Fibroblast of lung (primary cell): ENCODE measurements around the gene KCNN3. TPM values are rescaled to one million over a fixed set of nuclear protein-coding genes. Genes with fewer than 3 reads are reported as not detected.

ENCODE experiments used
- DNase-seq, 2 donors: peaks; one replicate each; pipeline versions ENCODE4 v3.0.0 to v3.0.0-alpha.2; 2010; ENCODE audit warnings: low read depth in 2 of 2
- H2AFZ ChIP-seq: 2 replicates; pipeline ENCODE4 v1.5.1; 2012; ENCODE audit warnings: low read length, control low read depth, inconsistent platforms
- H3K27ac ChIP-seq: 2 replicates; pipeline ENCODE4 v1.5.1; 2011; ENCODE audit warnings: low read length, control low read depth; ENCODE audit not compliant: insufficient read depth
- H3K27me3 ChIP-seq: 2 replicates; pipeline ENCODE4 v1.5.1; 2011; ENCODE audit warnings: mild to moderate bottlenecking, low read length; ENCODE audit not compliant: control insufficient read depth, insufficient read depth
- H3K36me3 ChIP-seq: 2 replicates; pipeline ENCODE4 v1.5.1; 2011; ENCODE audit warnings: low read length; ENCODE audit not compliant: control insufficient read depth, insufficient read depth
- H3K4me1 ChIP-seq: 2 replicates; pipeline ENCODE4 v1.5.1; 2011; ENCODE audit warnings: low read length; ENCODE audit not compliant: control insufficient read depth, insufficient read depth; ENCODE audit errors: extremely low read depth
- H3K4me2 ChIP-seq: 2 replicates; pipeline ENCODE4 v1.5.1; 2011; ENCODE audit warnings: low read length, control low read depth; ENCODE audit not compliant: insufficient read depth; ENCODE audit errors: extremely low read depth
- H3K4me3 ChIP-seq, 4 experiments: fragments of 200-600 bp in 1 of 4; sonication (generic) in 1 of 4; replicated peaks in 1 of 4; 2 replicates each; pipeline ENCODE4 v1.5.1; 2011 to 2016; ENCODE audit warnings: low read length in 4 of 4, low read depth in 3 of 4, mild to moderate bottlenecking in 3 of 4, control low read depth in 2 of 4, inconsistent platforms in 1 of 4, mixed read lengths in 1 of 4; ENCODE audit not compliant: insufficient read depth in 1 of 4; ENCODE audit errors: control extremely low read depth in 1 of 4
- H3K79me2 ChIP-seq: 2 replicates; pipeline ENCODE4 v1.5.1; 2012; ENCODE audit warnings: mild to moderate bottlenecking, low read length, inconsistent platforms; ENCODE audit not compliant: control insufficient read depth, insufficient read depth
- H3K9ac ChIP-seq: 2 replicates; pipeline ENCODE4 v1.5.1; 2011; ENCODE audit warnings: mild to moderate bottlenecking, low read length, control low read depth; ENCODE audit not compliant: insufficient read depth
- H3K9me3 ChIP-seq: 2 replicates; pipeline ENCODE4 v1.5.1; 2012; ENCODE audit warnings: low read depth, low read length; ENCODE audit not compliant: control insufficient read depth, insufficient read depth
- H4K20me1 ChIP-seq: 2 replicates; pipeline ENCODE4 v1.5.1; 2011; ENCODE audit warnings: low read length; ENCODE audit not compliant: control insufficient read depth, insufficient read depth; ENCODE audit errors: extremely low read depth
- EZH2 ChIP-seq: IDR thresholded peaks from 2 replicates; pipeline ENCODE4 v1.5.1; 2012; ENCODE audit warnings: low read length, control low read depth, mild to moderate bottlenecking; ENCODE audit errors: missing control alignments
- polyA plus RNA-seq, 2 donors: library from polyadenylated mRNA; depleted of rRNA in 1 of 2; stranded (reverse) in 1 of 2; unstranded in 1 of 2; fragments of >200 nt; gene quantifications; 2 replicates each; pipeline ENCODE4 v1.2.1, GENCODE V29; 2011 to 2012; ENCODE audit warnings: missing spikeins in 1 of 2
- total RNA-seq: library from RNA; depleted of rRNA; stranded (reverse); fragments of >200 nt; gene quantifications from 2 replicates; pipeline ENCODE4 v1.2.1, GENCODE V29; 2014
- TF ChIP-seq, protein P1 (sequence below), 2 donors: IDR thresholded peaks in 1 of 2; conservative IDR thresholded peaks in 1 of 2; 1 replicate in 1 of 2; 2 replicates in 1 of 2; pipeline ENCODE4 v1.5.1; 2011 to 2012; ENCODE audit warnings: low read length in 2 of 2, control low read depth in 1 of 2, inconsistent platforms in 1 of 2, low read depth in 1 of 2, mild to moderate bottlenecking in 1 of 2

KCNN3 gene
- total and polyA plus RNA-seq, 2 donors (not counting 1 experiment from before 2014, with no cell fraction given), result not detected

DNA sequence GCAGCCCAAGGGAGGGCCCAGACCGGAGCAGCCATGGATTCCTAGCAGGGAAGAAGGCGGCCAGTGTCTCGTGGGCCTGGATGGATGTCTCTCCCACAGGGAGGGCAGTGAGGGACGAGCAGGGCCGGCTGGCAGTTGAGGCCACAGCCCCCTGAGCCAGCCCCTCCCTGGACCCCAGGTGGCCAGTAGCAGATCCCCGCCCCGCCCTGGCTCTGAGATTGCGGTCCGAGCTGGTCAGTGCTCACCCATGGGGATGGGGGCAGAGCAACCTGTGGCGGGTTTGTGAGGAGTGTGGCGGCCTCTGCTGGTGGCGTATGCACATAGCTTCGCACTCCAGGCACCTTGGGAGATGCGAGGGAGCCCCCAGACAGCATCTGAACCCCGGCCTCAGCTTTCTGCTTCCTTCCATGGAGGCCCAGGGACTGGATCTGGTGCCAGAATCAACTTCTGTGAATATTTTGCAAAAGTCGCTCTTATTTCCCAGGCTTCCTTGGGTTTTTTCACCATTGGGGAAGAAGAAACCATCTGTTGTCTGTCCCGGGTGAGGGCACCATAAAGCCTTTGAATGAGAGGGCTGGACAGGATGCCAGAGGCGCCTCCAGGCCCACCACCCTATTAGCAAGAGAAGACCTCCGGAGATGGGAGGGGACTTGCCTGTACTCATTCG lies 8.4 kb upstream of the KCNN3 start:
- TF ChIP-seq EZH2, result no peak
- TF ChIP-seq, protein P1, sequence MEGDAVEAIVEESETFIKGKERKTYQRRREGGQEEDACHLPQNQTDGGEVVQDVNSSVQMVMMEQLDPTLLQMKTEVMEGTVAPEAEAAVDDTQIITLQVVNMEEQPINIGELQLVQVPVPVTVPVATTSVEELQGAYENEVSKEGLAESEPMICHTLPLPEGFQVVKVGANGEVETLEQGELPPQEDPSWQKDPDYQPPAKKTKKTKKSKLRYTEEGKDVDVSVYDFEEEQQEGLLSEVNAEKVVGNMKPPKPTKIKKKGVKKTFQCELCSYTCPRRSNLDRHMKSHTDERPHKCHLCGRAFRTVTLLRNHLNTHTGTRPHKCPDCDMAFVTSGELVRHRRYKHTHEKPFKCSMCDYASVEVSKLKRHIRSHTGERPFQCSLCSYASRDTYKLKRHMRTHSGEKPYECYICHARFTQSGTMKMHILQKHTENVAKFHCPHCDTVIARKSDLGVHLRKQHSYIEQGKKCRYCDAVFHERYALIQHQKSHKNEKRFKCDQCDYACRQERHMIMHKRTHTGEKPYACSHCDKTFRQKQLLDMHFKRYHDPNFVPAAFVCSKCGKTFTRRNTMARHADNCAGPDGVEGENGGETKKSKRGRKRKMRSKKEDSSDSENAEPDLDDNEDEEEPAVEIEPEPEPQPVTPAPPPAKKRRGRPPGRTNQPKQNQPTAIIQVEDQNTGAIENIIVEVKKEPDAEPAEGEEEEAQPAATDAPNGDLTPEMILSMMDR (conservative IDR thresholded peaks at IDR 0.05 in 1 of 2, IDR thresholded peaks at IDR 0.05 in 1 of 2; ENCODE audit: low read depth in 1 of 2, low read length in 2 of 2), result peak; percentile 74 to 80
- Histone ChIP-seq H3K79me2 (no peaks in the 10 kb centered on the region), H3K27ac (no peak overlapping the region), H4K20me1 (no peaks in the 10 kb centered on the region), H3K36me3 (no peaks in the 10 kb centered on the region), H3K9ac (no peak overlapping the region), H3K9me3 (no peaks in the 10 kb centered on the region), H3K4me1 (no peaks in the 10 kb centered on the region), H2AFZ (no peak overlapping the region), H3K4me3 (no peak overlapping the region), H3K4me2 (no peak overlapping the region), H3K27me3 (peaks cover 22% of the 10 kb centered on the region)
- DNase-seq, result peak; percentile 54 to 68

DNA sequence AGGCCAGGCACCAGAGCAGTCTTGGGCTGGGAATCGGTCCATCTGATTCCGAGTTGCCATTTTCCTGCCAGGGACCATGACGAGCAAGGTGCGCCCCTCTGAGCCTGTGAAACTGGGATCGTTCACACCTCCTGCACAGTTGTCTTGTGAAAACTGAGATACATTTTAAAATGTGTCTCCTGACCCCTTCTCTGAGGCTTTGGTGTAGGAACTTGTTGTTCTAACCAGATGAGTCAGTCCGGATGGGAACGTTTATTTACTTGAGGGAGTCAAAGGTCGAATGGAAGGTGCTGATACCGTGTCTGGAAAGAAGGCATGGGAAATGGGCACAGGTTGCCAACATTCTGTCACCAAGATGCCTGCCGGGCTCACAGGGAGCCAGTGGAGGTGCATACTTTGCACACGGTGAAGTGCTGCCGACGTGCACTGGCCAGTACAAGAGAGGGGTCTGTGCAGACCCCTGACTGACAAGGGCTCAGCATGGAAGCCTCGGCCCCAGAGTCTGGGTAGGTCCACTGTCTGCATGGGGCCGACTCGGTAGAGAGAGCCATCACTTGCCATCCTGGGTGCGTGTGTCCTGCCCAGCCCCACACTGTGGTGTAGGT lies 7.4 kb upstream of the KCNN3 start:
- no peak for DNase-seq
- Histone ChIP-seq H3K4me2 (no peak overlapping the region), H2AFZ (no peak overlapping the region)

DNA sequence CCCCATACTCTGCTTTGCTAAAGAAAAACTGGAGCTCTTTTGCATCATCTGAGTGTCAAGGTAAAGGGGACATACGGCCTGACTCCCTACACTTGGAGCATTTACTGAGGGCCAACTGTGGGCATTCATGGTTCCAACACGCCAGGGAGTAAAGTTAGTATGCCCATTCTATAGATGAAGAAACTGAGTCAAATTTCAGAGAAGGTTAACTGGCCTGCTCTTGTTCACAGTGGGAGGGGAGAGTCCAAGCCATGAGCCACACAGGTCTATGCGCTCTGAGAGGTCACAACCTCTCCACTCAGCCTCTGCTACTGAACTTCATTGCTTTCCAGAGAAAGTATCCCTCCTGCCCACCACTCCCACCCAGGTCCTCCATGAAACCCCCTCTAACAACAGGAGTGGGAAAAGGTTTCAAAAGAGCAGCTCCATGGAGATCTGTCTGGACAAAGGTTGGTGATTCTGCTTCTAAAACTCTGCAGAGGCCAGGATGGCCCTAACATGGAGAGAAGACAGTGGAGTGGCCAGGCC lies 6.8 kb upstream of the KCNN3 start:
- no peak overlapping the region for H3K27ac ChIP-seq
- no peaks in the 10 kb centered on the region for H3K36me3 ChIP-seq
- no peaks in the 10 kb centered on the region for H3K4me1 ChIP-seq
- no peaks in the 10 kb centered on the region for H3K9me3 ChIP-seq
- H3K27me3 ChIP-seq, result peaks cover 22% of the 10 kb centered on the region
- H4K20me1 ChIP-seq, result no peaks in the 10 kb centered on the region
- H3K79me2 ChIP-seq, result no peaks in the 10 kb centered on the region
- no peak for TF ChIP-seq EZH2
- TF ChIP-seq, protein P1 (conservative IDR thresholded peaks at IDR 0.05 in 1 of 2, IDR thresholded peaks at IDR 0.05 in 1 of 2; ENCODE audit: low read depth in 1 of 2, low read length in 2 of 2), result no peak
- H2AFZ ChIP-seq, result no peak overlapping the region
- H3K9ac ChIP-seq, result no peak overlapping the region
- no peak overlapping the region for H3K4me3 ChIP-seq
- H3K4me2 ChIP-seq, result no peak overlapping the region
- no peak for DNase-seq

More for the DNA sequence above, 7.4 kb upstream of the KCNN3 start:
- H3K36me3 ChIP-seq, result no peaks in the 10 kb centered on the region
- no peaks in the 10 kb centered on the region for H4K20me1 ChIP-seq
- H3K27ac ChIP-seq, result no peak overlapping the region
- no peaks in the 10 kb centered on the region for H3K79me2 ChIP-seq
- peaks cover 26% of the 10 kb centered on the region for H3K27me3 ChIP-seq
- no peaks in the 10 kb centered on the region for H3K9me3 ChIP-seq
- H3K4me1 ChIP-seq, result no peaks in the 10 kb centered on the region
- TF ChIP-seq EZH2, result no peak
- TF ChIP-seq, protein P1 (conservative IDR thresholded peaks at IDR 0.05 in 1 of 2, IDR thresholded peaks at IDR 0.05 in 1 of 2; ENCODE audit: low read depth in 1 of 2, low read length in 2 of 2), result no peak
- H3K4me3 ChIP-seq, result no peak overlapping the region
- H3K9ac ChIP-seq, result no peak overlapping the region
